Measurements from ENCODE around the gene FGFBP3.
"Not testable (repeated sequence)": the region's sequence is repeated elsewhere in the genome, so short reads cannot be mapped to it uniquely, and the experiment has no call there.

Gene FGFBP3

GRCh38 chr10:91901784-91902677 lies 7.3 kb downstream of the FGFBP3 start:
- DNase-seq (ENCODE audit: low read depth in 2 of 2), result peak; percentile 21 to 39

- DNase-seq (ENCODE audit: low read depth in 2 of 2), result no peak
Measured at GRCh38 chr10:91897421-91897820, 11.9 kb downstream of the FGFBP3 start.

- no peak for DNase-seq (ENCODE audit: low read depth in 2 of 2)
Measured at GRCh38 chr10:91896212-91896756, 13.0 kb downstream of the FGFBP3 start.

GRCh38 chr10:91894261-91894685 lies 15.0 kb downstream of the FGFBP3 start:
- not testable (repeated sequence) for DNase-seq (ENCODE audit: low read depth in 2 of 2)

GRCh38 chr10:91893051-91893450 lies 16.2 kb downstream of the FGFBP3 start:
- no peak for DNase-seq (ENCODE audit: low read depth in 2 of 2)

- no peak for DNase-seq (ENCODE audit: low read depth in 2 of 2)
Measured at GRCh38 chr10:91891125-91892001, 17.9 kb downstream of the FGFBP3 start.

- DNase-seq (ENCODE audit: low read depth in 2 of 2), result peak in 1 of 2 donors; percentile 5
Measured at GRCh38 chr10:91887272-91888076, 21.8 kb downstream of the FGFBP3 start.

GRCh38 chr10:91886954-91887271 lies 22.4 kb downstream of the FGFBP3 start:
- DNase-seq (ENCODE audit: low read depth in 2 of 2), result no peak

GRCh38 chr10:91885362-91886079 lies 23.8 kb downstream of the FGFBP3 start:
- no peak for DNase-seq (ENCODE audit: low read depth in 2 of 2)

GRCh38 chr10:91884536-91884935 lies 24.8 kb downstream of the FGFBP3 start:
- DNase-seq (ENCODE audit: low read depth in 2 of 2), result no peak

- DNase-seq (ENCODE audit: low read depth in 2 of 2), result no peak
Measured at GRCh38 chr10:91883549-91884444, 25.5 kb downstream of the FGFBP3 start.

GRCh38 chr10:91880310-91880709 lies 29.0 kb downstream of the FGFBP3 start:
- DNase-seq (ENCODE audit: low read depth in 2 of 2), result no peak

GRCh38 chr10:91879515-91880170 lies 29.6 kb downstream of the FGFBP3 start:
- no peak for DNase-seq (ENCODE audit: low read depth in 2 of 2)

- no peak for DNase-seq (ENCODE audit: low read depth in 2 of 2)
Measured at GRCh38 chr10:91875779-91876178, 33.5 kb downstream of the FGFBP3 start.

- no peak for DNase-seq (ENCODE audit: low read depth in 2 of 2)
Measured at GRCh38 chr10:91875156-91875555, 34.1 kb downstream of the FGFBP3 start.

GRCh38 chr10:91865562-91866081 lies 43.7 kb downstream of the FGFBP3 start:
- no peak for DNase-seq (ENCODE audit: low read depth in 2 of 2)

- no peak for DNase-seq (ENCODE audit: low read depth in 2 of 2)
Measured at GRCh38 chr10:91864744-91865143, 44.5 kb downstream of the FGFBP3 start.

GRCh38 chr10:91864099-91864498 lies 45.2 kb downstream of the FGFBP3 start:
- DNase-seq (ENCODE audit: low read depth in 2 of 2), result no peak

GRCh38 chr10:91860885-91861284 lies 48.4 kb downstream of the FGFBP3 start:
- no peak for DNase-seq (ENCODE audit: low read depth in 2 of 2)

Measured in stimulated activated CD8-positive, alpha-beta memory T cell treated with anti-CD3 and anti-CD28 coated beads, Interleukin-2, amount 100 ng/mL, for 1 hour (primary cell).